Immature natural killer cell (primary cell): ENCODE measurements around the gene SSX2IP. TPM values are rescaled to one million over a fixed set of nuclear protein-coding genes. Genes with fewer than 3 reads are reported as not detected.

Source experiments
- polyA plus RNA-seq, 3 donors: library from polyadenylated mRNA; unstranded; fragments of 300-500 nt; fragmentation: Illumina TruSeq; gene quantifications; one replicate each; pipeline ENCODE4 v1.2.3, GENCODE V29; 2021

SSX2IP gene
- polyA plus RNA-seq, 3 donors from 2014 or later = 14.4 to 24.3 (median 20.2) TPM

Other genes starting within 250 kb of the SSX2IP start
- 10 to 100 TPM; 50.7 to 88.5 (median 54.9) TPM for gene RPF1, start 211.2 kb downstream of the SSX2IP start, polyA plus RNA-seq
- under 1 TPM in 1 of 3 donors, not detected in 2; 0.21 TPM for gene SPATA1, start 184.1 kb downstream of the SSX2IP start, polyA plus RNA-seq
- gene GNG5, start 183.9 kb downstream of the SSX2IP start, polyA plus RNA-seq = 100 to 1,000 TPM; 245 to 324 (median 279) TPM
- gene CTBS, start 116.0 kb downstream of the SSX2IP start, polyA plus RNA-seq = 10 to 100 TPM; 18.7 to 25.5 (median 20.2) TPM
- under 1 TPM in 1 of 3 donors, not detected in 2; 0.30 TPM for gene LPAR3, start 202.7 kb upstream of the SSX2IP start, polyA plus RNA-seq